ENCODE measurements around the gene SEPHS1. TPM values are rescaled to one million over a fixed set of nuclear protein-coding genes. Genes with fewer than 3 reads are reported as not detected.

Gene SEPHS1
- total RNA-seq, 1 experiment from 2014 or later = 63.0 TPM

- H2AFZ ChIP-seq = no peak overlapping the region
- no TSS peak for BruUV-seq (replicated peaks)
- H4K20me1 ChIP-seq (ENCODE audit: insufficient read depth) = no peaks in the 10 kb centered on the region
- H3K4me2 ChIP-seq = no peak overlapping the region
- no peaks in the 10 kb centered on the region for H3F3A ChIP-seq (ENCODE audit: insufficient read depth, low read depth)
- TF ChIP-seq EZH2 (IDR thresholded peaks at IDR 0.05; ENCODE audit: low read depth) (no peak), CTCF (conservative IDR thresholded peaks at IDR 0.05) (no peak)
- POLR2A ChIA-PET (ENCODE audit: unreplicated experiment) = no interaction called here
- H3K36me3 ChIP-seq (ENCODE audit: low read depth) = no peaks in the 10 kb centered on the region
- H3K27ac ChIP-seq = no peak overlapping the region
- H3K4me3 ChIP-seq = no peak overlapping the region
- H3K4me1 ChIP-seq (replicated peaks; ENCODE audit: insufficient read depth) = no peaks in the 10 kb centered on the region
- intact Hi-C loops (cut with micrococcal nuclease; ENCODE audit: unreplicated experiment) = no loop called here
- DNase-seq = no peak
- H3K9me3 ChIP-seq (ENCODE audit: insufficient read depth, low read depth) = no peaks in the 10 kb centered on the region
- CTCF ChIA-PET = no interaction called here
- no peaks in the 10 kb centered on the region for H3K27me3 ChIP-seq (ENCODE audit: insufficient read depth, low read depth)
- H3K9me2 ChIP-seq (ENCODE audit: insufficient read depth) = no peaks in the 10 kb centered on the region
- H3K79me2 ChIP-seq (ENCODE audit: low read depth) = no peaks in the 10 kb centered on the region
Observed at GRCh38 chr10:13376746-13377145, 28.7 kb upstream of the SEPHS1 start.

GRCh38 chr10:13376297-13376696, 28.2 kb upstream of the SEPHS1 start:
- DNase-seq = no peak
- CTCF ChIA-PET = no interaction called here

GRCh38 chr10:13375791-13376190, 27.7 kb upstream of the SEPHS1 start:
- Histone ChIP-seq H2AFZ (no peak overlapping the region), H3K4me1 (replicated peaks; ENCODE audit: insufficient read depth) (no peaks in the 10 kb centered on the region), H3K4me2 (no peak overlapping the region), H3F3A (ENCODE audit: insufficient read depth, low read depth) (no peaks in the 10 kb centered on the region), H3K4me3 (no peak overlapping the region), H3K79me2 (ENCODE audit: low read depth) (no peaks in the 10 kb centered on the region), H4K20me1 (ENCODE audit: insufficient read depth) (no peaks in the 10 kb centered on the region), H3K27me3 (ENCODE audit: insufficient read depth, low read depth) (no peaks in the 10 kb centered on the region), H3K27ac (no peak overlapping the region), H3K36me3 (ENCODE audit: low read depth) (no peaks in the 10 kb centered on the region), H3K9me2 (ENCODE audit: insufficient read depth) (no peaks in the 10 kb centered on the region), H3K9me3 (ENCODE audit: insufficient read depth, low read depth) (no peaks in the 10 kb centered on the region)
- CTCF ChIA-PET = interaction anchor here (0.6 kb wide), 3 partner anchors 34 to 1460 kb away, joined by 3 read pairs; no protein-coding TSS in a partner anchor
- intact Hi-C loops (cut with micrococcal nuclease; ENCODE audit: unreplicated experiment) = no loop called here
- POLR2A ChIA-PET (ENCODE audit: unreplicated experiment) = interaction anchor here (0.6 kb wide), 1 partner anchor 212 kb away, joined by 4 read pairs; no protein-coding TSS in a partner anchor
- BruUV-seq (replicated peaks) = no TSS peak
- DNase-seq = no peak
- TF ChIP-seq EZH2 (IDR thresholded peaks at IDR 0.05; ENCODE audit: low read depth) = no peak
- TF ChIP-seq CTCF (conservative IDR thresholded peaks at IDR 0.05) = no peak

More at GRCh38 chr10:13376297-13376696, 28.2 kb upstream of the SEPHS1 start:
- no TSS peak for BruUV-seq (replicated peaks)
- H3K4me3 ChIP-seq = no peak overlapping the region
- no peaks in the 10 kb centered on the region for H3K36me3 ChIP-seq (ENCODE audit: low read depth)
- H3K27me3 ChIP-seq (ENCODE audit: insufficient read depth, low read depth) = no peaks in the 10 kb centered on the region
- H3K4me1 ChIP-seq (replicated peaks; ENCODE audit: insufficient read depth) = no peaks in the 10 kb centered on the region
- H3K9me2 ChIP-seq (ENCODE audit: insufficient read depth) = no peaks in the 10 kb centered on the region
- H3K4me2 ChIP-seq = no peak overlapping the region
- H3F3A ChIP-seq (ENCODE audit: insufficient read depth, low read depth) = no peaks in the 10 kb centered on the region
- no peaks in the 10 kb centered on the region for H3K9me3 ChIP-seq (ENCODE audit: insufficient read depth, low read depth)
- intact Hi-C loops (cut with micrococcal nuclease; ENCODE audit: unreplicated experiment) = no loop called here
- no peaks in the 10 kb centered on the region for H4K20me1 ChIP-seq (ENCODE audit: insufficient read depth)
- POLR2A ChIA-PET (ENCODE audit: unreplicated experiment) = interaction anchor here (0.6 kb wide), 1 partner anchor 211 kb away, joined by 4 read pairs; no protein-coding TSS in a partner anchor
- no peak overlapping the region for H2AFZ ChIP-seq
- no peaks in the 10 kb centered on the region for H3K79me2 ChIP-seq (ENCODE audit: low read depth)
- no peak for TF ChIP-seq CTCF (conservative IDR thresholded peaks at IDR 0.05)
- TF ChIP-seq EZH2 (IDR thresholded peaks at IDR 0.05; ENCODE audit: low read depth) = no peak
- no peak overlapping the region for H3K27ac ChIP-seq
